Measurements from ENCODE around the gene ATMIN.

Gene ATMIN

GRCh38 chr16:81035398-81035974, at the start of gene ATMIN:
Gene ATMIN (plus strand): TSS chr16:81035842. CDS start chr16:81035871, 29 bp downstream.
- peak; percentile 50 for DNase-seq

- no peak for DNase-seq
Observed at GRCh38 chr16:80986557-80986956, 49.1 kb upstream of the ATMIN start.

DNA sequence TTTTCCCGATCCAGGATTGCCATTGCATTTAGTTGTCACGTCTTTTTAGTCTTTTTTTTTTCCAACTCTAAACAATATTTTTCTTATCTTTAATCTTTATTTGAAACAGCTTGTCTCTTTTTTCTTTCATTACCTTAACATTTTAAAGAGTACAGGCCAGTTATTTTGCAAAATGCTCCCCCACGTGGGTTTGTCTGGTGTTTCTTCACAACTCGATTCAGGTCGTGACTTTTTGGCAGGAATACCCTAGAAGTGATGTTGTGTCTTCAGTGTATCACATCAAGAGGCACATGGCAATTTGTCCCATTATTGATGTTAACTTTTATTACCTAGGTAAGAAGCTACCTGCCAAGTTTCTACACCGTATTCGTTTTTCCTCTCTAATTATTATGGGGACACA, 46.9 kb upstream of the ATMIN start:
- DNase-seq, result no peak

GRCh38 chr16:80989801-80990200, 45.8 kb upstream of the ATMIN start:
- DNase-seq, result no peak

- DNase-seq, result no peak
Observed at GRCh38 chr16:80990577-80990976, 45.1 kb upstream of the ATMIN start.

DNA sequence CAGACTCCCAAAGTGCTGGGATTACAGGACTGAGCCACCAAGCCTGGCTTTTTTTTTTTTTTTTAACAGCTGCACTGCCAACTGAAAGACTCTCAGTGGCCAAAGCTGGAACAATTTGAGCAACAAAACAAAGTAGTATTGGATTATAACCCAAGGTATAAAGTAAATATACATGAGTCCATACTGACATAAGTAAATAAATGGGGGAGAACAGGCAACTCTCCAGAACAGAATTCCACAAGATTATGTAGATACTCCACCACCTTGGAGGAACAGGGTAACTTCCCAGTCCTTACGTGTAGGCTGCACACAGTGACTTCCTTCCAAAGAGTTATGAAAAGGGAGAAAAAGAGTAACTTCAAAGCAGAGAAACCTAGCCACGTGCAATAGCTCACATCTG, 44.7 kb upstream of the ATMIN start:
- no peak for DNase-seq

DNA sequence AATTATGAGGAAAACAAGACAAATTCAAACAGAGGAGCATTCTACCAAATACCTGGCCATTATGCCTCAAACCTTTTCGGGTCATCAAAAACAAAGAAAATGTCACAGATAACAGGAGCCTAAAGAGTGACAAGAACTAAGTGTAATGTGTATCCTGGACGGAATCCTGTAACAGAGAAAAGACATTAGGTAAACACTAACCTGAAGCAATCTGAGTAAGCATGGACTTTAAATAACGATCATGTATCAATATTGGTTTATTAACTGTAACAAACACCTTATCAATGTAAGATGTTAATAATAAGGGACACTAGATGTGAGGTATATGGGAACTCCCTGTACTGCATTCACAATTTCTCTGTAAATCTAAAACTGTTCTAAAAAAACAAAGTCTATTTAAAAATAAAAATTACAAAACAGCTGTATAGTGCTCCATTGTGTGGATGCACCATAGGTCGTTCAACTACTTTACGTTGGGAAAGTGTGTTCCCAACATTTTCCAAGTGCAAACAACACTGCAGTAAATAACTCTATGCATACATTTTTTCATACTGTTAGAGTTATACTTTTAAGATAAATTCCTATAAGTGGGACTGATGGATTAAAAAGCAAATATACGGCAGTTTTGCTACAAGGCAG, 43.7 kb upstream of the ATMIN start:
- DNase-seq, result no peak

DNA sequence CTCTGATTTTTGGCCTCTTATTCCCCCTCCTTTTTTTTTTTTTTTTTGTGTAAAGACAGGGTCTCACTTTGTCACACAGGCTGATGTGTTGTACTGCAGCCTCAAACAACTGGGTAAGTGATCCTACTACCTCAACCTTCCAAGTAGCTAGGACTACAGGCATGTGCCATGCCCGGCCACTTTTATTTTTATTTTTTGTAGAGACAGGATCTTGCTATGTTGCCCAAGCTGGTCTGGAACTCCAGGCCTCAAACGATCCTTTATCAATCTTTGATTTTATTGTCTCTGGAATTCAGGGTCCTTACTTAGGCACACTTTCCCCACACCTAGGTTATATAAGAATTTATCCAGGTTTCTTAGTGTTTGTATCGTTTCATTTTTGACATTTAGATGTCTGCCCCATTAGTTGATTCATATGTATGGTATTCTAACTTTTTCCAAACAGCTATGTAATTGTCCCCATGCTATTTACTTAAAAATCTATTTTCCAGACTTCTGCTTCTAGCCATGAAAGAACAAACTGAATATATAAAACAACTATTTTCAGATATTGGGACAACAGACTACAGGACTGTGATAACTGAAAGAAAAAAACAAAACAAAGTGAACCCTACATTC, 42.9 kb upstream of the ATMIN start:
- no peak for DNase-seq

DNA sequence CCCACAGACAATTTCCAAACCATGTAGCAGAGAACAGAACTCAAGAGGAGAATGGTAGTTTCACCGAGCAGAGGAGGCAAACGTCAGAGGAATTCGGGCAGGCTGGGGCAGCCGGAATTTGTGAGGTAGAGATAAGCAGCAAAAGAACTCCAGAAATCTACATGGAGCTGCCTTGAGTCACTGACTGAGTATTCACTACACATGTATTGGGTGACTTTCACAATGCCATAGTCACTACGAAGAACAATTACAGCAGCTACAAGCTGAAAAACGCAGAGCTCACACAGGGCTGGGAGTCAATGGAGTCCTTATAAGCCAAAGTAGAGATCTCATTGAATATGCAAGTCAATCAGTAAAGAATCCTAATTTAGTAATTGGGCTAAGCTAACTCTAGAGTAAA, 42.3 kb upstream of the ATMIN start:
- no peak for DNase-seq

DNA sequence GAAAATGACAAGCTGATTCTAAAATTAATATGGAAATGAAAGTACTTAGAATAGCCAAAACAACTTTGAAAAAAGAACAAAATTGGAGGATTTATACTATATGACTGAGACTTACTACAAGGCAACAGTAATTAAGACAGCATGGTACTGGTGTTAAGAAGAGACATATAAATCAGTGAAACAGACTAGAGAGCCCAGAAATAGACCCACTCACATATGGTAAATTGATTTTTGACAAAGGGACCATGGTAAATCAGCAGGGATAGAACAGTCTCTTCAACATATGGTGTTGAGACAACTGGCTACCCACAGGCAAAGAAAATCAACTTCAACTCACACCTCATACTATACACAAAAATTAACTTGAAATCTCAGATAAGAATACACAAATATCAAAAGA, 41.8 kb upstream of the ATMIN start:
- no peak for DNase-seq

DNA sequence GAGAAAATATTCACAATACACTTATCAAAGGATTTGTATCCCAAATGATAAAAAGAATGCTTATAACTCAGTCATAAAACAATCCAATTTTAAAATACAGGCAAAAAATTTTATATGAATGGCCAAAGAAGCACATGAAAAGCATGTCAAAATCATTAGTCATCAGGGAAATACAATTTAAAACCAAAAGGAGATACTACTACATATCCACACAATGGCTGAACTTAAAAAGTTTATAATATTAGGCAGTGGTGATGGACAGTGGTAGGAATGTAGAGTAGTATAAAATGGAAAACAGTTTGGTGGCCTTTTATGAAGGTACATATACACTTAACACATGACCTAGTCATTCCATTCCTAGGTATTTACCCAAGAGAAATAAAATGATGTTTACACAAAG, 41.2 kb upstream of the ATMIN start:
- DNase-seq, result no peak

GRCh38 chr16:80996688-80997138, 38.9 kb upstream of the ATMIN start:
- DNase-seq, result no peak

- DNase-seq, result no peak
Observed at GRCh38 chr16:80997139-80997798, 38.4 kb upstream of the ATMIN start.

DNA sequence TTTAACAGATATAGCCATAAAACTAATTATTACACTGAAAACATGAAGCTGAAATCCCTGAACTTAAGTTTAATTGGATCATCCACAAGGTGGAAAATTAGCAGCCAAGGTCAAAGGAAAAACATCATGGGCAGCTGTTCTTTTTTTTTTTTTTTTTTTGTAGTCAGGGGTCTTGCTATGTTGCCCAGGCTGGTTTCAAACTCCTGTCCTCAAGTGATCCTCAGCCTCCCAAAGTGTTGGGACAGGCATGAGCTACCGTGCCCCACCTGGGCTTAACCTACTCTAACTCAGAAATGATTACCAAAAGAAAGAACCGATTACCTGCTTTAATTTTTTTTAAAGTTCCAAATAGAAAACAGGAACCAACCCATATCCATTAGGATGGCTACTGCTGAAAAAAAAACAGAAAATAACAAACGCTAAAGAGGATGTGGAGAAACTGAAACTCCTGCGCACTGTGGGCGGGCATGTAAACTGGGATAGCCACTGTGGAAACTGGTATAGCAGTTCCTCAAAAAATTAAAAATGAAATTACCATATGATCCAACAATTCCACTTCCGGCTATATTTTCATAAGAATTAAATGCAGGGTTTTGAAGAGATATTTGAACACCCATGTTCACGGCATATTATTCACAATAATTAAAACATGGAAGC, 37.5 kb upstream of the ATMIN start:
- no peak for DNase-seq

DNA sequence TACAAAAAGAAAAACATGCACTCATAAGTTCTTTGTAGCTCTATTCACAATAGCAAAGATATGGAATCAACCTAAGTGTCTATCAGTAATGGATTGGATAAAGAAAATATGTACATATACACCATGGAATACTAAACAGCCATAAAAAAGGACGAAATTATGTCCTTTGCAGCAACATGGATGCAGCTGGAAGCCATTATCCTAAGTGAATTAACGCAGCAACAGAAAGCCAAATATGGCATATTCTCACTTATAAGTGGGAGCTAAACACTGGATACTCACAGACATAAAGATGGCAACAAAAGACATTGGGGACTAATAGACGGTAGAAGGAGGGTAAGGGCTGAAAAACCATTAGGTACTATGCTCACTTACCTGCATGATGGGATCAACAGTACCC, 34.8 kb upstream of the ATMIN start:
- no peak for DNase-seq

- DNase-seq, result no peak
Observed at GRCh38 chr16:81001330-81001729, 34.3 kb upstream of the ATMIN start.

DNA sequence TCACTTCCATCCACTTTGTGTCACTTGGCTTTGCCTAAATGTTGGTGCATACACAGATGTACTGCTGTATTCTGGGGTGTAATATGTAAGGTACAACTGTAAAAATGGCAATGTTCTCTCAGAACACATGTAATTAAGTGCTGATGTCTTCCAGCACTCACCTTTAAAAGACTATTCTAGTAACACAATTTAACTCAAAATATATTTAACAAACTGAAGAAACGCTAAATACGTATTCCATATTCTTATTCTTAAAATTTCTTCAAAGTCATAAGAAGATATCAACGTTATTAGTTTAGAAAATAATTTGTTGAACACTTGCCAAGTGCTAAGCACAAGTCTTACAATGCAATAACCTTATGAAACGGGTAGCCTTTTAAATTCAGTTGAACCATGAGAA, 32.6 kb upstream of the ATMIN start:
- DNase-seq, result no peak

- DNase-seq, result no peak
Observed at GRCh38 chr16:81003610-81004460, 31.8 kb upstream of the ATMIN start.

- peak; percentile 23 for DNase-seq
Observed at GRCh38 chr16:81004646-81005353, 30.8 kb upstream of the ATMIN start.

GRCh38 chr16:81005610-81006161, 30.0 kb upstream of the ATMIN start:
- DNase-seq, result peak; percentile 3

GRCh38 chr16:81006211-81006812, 29.3 kb upstream of the ATMIN start:
- DNase-seq, result peak; percentile 11
